Neutrophil (primary cell): ENCODE measurements around the gene PADI1.

Experiments
- H3K27ac ChIP-seq: fragments of 200-600 bp; sonication (generic); 2 replicates; pipeline ENCODE4 v1.5.1; 2016; ENCODE audit warnings: mild to moderate bottlenecking, moderate library complexity
- H3K27me3 ChIP-seq: fragments of 200-600 bp; sonication (generic); 2 replicates; pipeline ENCODE4 v1.6.0; 2016; ENCODE audit warnings: mild to moderate bottlenecking
- H3K36me3 ChIP-seq: fragments of 200-600 bp; sonication (generic); 2 replicates; pipeline ENCODE4 v1.5.1; 2017
- H3K4me1 ChIP-seq, 2 experiments: fragments of 200-600 bp in 1 of 2; sonication (generic) in 1 of 2; 1 replicate in 1 of 2; 2 replicates in 1 of 2; pipeline versions ENCODE4 v1.5.1 to v1.6.1; 2013 to 2016; ENCODE audit warnings: low read depth in 1 of 2, low read length in 1 of 2, mild to moderate bottlenecking in 1 of 2, moderate library complexity in 1 of 2; ENCODE audit not compliant: control insufficient read depth in 1 of 2, insufficient read depth in 1 of 2
- H3K4me3 ChIP-seq, 2 experiments: fragments of 200-600 bp in 1 of 2; sonication (generic) in 1 of 2; 1 replicate in 1 of 2; 2 replicates in 1 of 2; pipeline ENCODE4 v1.5.1; 2013 to 2016; ENCODE audit warnings: low read depth in 1 of 2, low read length in 1 of 2, mild to moderate bottlenecking in 1 of 2, moderate library complexity in 1 of 2
- H3K9me3 ChIP-seq: fragments of 200-600 bp; sonication (generic); 2 replicates; pipeline ENCODE4 v1.5.1; 2016
- CTCF ChIP-seq: fragments of 200-600 bp; sonication (generic); IDR thresholded peaks from 2 replicates; pipeline ENCODE4 v1.5.1; 2016; ENCODE audit warnings: antibody characterized with exemption

The PADI1 gene

GRCh38 chr1:17273096-17273495, 68.2 kb downstream of the PADI1 start:
- Histone ChIP-seq H3K9me3 (no peaks in the 10 kb centered on the region), H3K4me1 (peaks cover 36 to 39% of the 10 kb centered on the region in 2 experiments), H3K4me3 (no peak overlapping the region), H3K36me3 (no peaks in the 10 kb centered on the region), H3K27me3 (no peaks in the 10 kb centered on the region), H3K27ac (no peak overlapping the region)
- TF ChIP-seq CTCF = no peak

GRCh38 chr1:17274186-17275170, 69.5 kb downstream of the PADI1 start:
- Histone ChIP-seq H3K4me3 (no peak overlapping the region), H3K9me3 (no peaks in the 10 kb centered on the region), H3K27me3 (no peaks in the 10 kb centered on the region), H3K27ac (no peak overlapping the region), H3K36me3 (no peaks in the 10 kb centered on the region), H3K4me1 (peaks cover 48 to 51% of the 10 kb centered on the region in 2 experiments)
- peak; percentile 79 for TF ChIP-seq CTCF

DNA sequence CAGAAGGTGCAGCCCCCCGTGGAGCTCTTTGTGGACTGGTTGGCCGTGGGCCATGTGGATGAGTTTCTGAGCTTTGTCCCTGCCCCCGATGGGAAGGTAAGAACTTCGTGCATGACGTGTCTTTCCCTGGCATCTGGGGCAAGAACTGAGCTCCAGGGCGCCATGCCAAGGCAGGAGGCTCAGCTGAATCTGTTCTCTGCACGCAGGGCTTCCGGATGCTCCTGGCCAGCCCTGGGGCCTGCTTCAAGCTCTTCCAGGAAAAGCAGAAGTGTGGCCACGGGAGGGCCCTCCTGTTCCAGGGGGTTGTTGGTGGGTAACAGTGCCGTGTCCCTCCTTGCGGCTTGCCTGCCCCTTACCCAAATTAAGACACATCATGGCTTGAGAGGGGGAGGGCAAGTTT, 71.6 kb downstream of the PADI1 start:
- H3K27ac ChIP-seq = peak overlapping the region; percentile 73
- peaks cover 68 to 72% of the 10 kb centered on the region in 2 experiments for H3K4me1 ChIP-seq
- H3K36me3 ChIP-seq = no peaks in the 10 kb centered on the region
- H3K27me3 ChIP-seq = no peaks in the 10 kb centered on the region
- no peaks in the 10 kb centered on the region for H3K9me3 ChIP-seq
- peak overlapping the region in 1 of 2 experiments; percentile 32 for H3K4me3 ChIP-seq
- TF ChIP-seq CTCF = no peak

GRCh38 chr1:17277511-17278159, 72.7 kb downstream of the PADI1 start:
- Histone ChIP-seq H3K4me3 (no peak overlapping the region), H3K36me3 (no peaks in the 10 kb centered on the region), H3K4me1 (peaks cover 79 to 82% of the 10 kb centered on the region in 2 experiments), H3K27ac (peak overlapping the region; percentile 73), H3K9me3 (no peaks in the 10 kb centered on the region), H3K27me3 (no peaks in the 10 kb centered on the region)
- no peak for TF ChIP-seq CTCF

DNA sequence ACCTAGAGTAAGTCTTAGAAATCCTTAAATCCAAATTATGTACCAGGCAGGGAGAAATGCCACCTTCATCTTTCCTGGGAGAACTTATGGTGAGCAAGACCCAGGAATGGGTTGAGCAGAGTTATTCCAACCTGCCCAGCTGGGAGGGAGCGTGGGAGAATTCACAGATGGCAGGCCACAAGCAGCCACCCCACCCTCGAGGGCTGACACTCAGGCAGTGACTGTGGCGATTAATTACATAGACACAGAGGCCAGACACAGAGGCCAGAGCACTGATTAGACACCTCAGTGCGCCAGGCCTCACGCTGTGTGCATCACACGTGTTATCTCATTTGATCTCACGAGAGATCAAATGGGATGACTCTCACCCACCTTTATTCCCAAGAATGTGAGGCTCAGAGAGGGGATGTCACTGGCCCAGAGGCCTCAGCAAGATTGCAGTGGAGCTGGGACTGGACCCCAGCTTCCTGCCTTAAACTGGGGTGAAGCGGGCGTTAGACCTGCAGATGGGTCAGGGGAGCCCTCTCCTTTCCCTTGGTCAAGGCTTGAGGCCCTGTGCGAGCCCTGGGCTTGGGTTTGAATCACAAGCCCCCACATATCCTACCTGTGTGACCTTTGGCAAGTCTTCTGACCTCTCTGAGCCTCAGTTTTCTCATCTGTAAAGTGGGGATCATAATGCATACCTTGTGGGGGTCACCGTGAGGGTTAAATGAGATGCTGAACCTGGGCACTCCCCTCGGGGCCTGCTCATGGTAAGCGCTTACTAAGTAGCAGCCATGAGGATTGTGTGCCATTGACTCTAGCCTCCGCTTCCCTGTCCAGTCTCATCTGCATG, 74.3 kb downstream of the PADI1 start:
- Histone ChIP-seq H3K4me3 (no peak overlapping the region), H3K36me3 (no peaks in the 10 kb centered on the region), H3K9me3 (no peaks in the 10 kb centered on the region), H3K4me1 (peaks cover 92 to 95% of the 10 kb centered on the region in 2 experiments), H3K27ac (no peak overlapping the region), H3K27me3 (no peaks in the 10 kb centered on the region)
- TF ChIP-seq CTCF = no peak
